ENCODE measurements around the gene RAB1A. TPM values are rescaled to one million over a fixed set of nuclear protein-coding genes. Genes with fewer than 3 reads are reported as not detected.
"Not testable (repeated sequence)": the region's sequence is repeated elsewhere in the genome, so short reads cannot be mapped to it uniquely, and the experiment has no call there.

Gene RAB1A
- 78.1 TPM for total RNA-seq

- DNase-seq: peak; percentile 100
These were observed at the start of gene RAB1A for GRCh38 chr2:65129826-65130663. Gene RAB1A (minus strand): TSS chr2:65130106. CDS start chr2:65129915, 191 bp downstream.

- DNase-seq: no peak
These were observed 48.0 kb upstream of the RAB1A start for GRCh38 chr2:65177751-65178442.

- DNase-seq: no peak
These were observed 46.1 kb upstream of the RAB1A start for GRCh38 chr2:65175894-65176530.

GRCh38 chr2:65174031-65174430, 44.1 kb upstream of the RAB1A start:
- not testable (repeated sequence) for DNase-seq

GRCh38 chr2:65172994-65173790, 43.3 kb upstream of the RAB1A start:
- DNase-seq: no peak

- DNase-seq: not testable (repeated sequence)
These were observed 40.9 kb upstream of the RAB1A start for GRCh38 chr2:65170611-65171477.

GRCh38 chr2:65169760-65170136, 39.8 kb upstream of the RAB1A start:
- no peak for DNase-seq

GRCh38 chr2:65165558-65165957, 35.7 kb upstream of the RAB1A start:
- peak; percentile 28 for DNase-seq

- no peak for DNase-seq
These were observed 34.6 kb upstream of the RAB1A start for GRCh38 chr2:65164426-65164891.

- no peak for DNase-seq
These were observed 31.7 kb upstream of the RAB1A start for GRCh38 chr2:65161551-65162100.

- DNase-seq: no peak
These were observed 30.0 kb upstream of the RAB1A start for GRCh38 chr2:65159906-65160305.

GRCh38 chr2:65159261-65159660, 29.4 kb upstream of the RAB1A start:
- DNase-seq: no peak

GRCh38 chr2:65158557-65158956, 28.7 kb upstream of the RAB1A start:
- no peak for DNase-seq

GRCh38 chr2:65157856-65158255, 27.9 kb upstream of the RAB1A start:
- DNase-seq: not testable (repeated sequence)

GRCh38 chr2:65156041-65156440, 26.1 kb upstream of the RAB1A start:
- no peak for DNase-seq

GRCh38 chr2:65153515-65153914, 23.6 kb upstream of the RAB1A start:
- DNase-seq: no peak

- no peak for DNase-seq
These were observed 16.2 kb upstream of the RAB1A start for GRCh38 chr2:65146078-65146477.

GRCh38 chr2:65144571-65144970, 14.7 kb upstream of the RAB1A start:
- no peak for DNase-seq

GRCh38 chr2:65142515-65142914, 12.6 kb upstream of the RAB1A start:
- no peak for DNase-seq

- no peak for DNase-seq
These were observed 7.4 kb upstream of the RAB1A start for GRCh38 chr2:65137197-65137775.

All from skin of body (tissue), 2 donors.